MM.1S (cell line): ENCODE results near the gene NDUFB8.

Experiments used
- EZH2 ChIP-seq: fragments of 300-600 bp; sonication (generic); optimal IDR thresholded peaks from 2 replicates; pipeline ENCODE3; 2017; ENCODE audit warnings: low read depth, mild to moderate bottlenecking, antibody characterized with exemption, low read length, mixed read lengths
- EZH2phosphoT487 ChIP-seq: fragments of 300-600 bp; sonication (generic); IDR thresholded peaks from 2 replicates; pipeline ENCODE4 v1.6.1; 2018; ENCODE audit warnings: antibody characterized with exemption, low read length
- TF ChIP-seq, protein P1 (sequence below): fragments of 300-600 bp; sonication (generic); IDR thresholded peaks from 2 replicates; pipeline ENCODE4 v1.5.1; 2016; ENCODE audit warnings: antibody characterized with exemption, low read length, mixed read lengths

DNA sequence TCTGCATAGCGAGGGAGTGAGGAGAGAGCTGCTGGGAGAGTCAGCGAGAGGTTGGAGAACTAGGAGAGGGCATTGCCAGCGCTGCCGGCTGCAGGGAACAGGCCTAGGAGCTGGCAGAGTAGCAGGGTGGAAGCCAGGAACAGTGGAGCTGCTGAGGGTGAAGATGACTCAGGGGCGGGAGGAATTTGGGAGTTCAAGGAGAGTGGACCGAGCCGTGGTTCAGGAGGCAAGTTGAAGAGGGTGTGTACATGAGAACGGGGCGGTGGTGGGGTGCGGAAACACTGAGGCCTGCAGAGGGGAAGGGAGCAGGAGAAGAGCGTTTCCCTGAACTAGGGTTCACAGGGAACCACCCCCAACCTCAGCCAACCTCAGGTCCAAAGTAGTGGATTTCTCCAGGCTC lies 37.6 kb upstream of the NDUFB8 start:
- TF ChIP-seq EZH2 (no peak), EZH2phosphoT487 (no peak)
- TF ChIP-seq, protein P1, sequence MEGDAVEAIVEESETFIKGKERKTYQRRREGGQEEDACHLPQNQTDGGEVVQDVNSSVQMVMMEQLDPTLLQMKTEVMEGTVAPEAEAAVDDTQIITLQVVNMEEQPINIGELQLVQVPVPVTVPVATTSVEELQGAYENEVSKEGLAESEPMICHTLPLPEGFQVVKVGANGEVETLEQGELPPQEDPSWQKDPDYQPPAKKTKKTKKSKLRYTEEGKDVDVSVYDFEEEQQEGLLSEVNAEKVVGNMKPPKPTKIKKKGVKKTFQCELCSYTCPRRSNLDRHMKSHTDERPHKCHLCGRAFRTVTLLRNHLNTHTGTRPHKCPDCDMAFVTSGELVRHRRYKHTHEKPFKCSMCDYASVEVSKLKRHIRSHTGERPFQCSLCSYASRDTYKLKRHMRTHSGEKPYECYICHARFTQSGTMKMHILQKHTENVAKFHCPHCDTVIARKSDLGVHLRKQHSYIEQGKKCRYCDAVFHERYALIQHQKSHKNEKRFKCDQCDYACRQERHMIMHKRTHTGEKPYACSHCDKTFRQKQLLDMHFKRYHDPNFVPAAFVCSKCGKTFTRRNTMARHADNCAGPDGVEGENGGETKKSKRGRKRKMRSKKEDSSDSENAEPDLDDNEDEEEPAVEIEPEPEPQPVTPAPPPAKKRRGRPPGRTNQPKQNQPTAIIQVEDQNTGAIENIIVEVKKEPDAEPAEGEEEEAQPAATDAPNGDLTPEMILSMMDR, result no peak
